Left ventricle myocardium inferior (tissue), 1 donor: ENCODE measurements around the gene ZDHHC3. TPM values are rescaled to one million over a fixed set of nuclear protein-coding genes. Genes with fewer than 3 reads are reported as not detected.

Source experiments
- DNase-seq: peaks from one replicate; pipeline ENCODE4 v3.0.0-alpha.2; 2020
- H3K27ac ChIP-seq: fragments of 200-600 bp; replicated peaks from 2 replicates; pipeline ENCODE4 v1.8.0; 2021
- H3K27me3 ChIP-seq: fragments of 200-600 bp; 2 replicates; pipeline ENCODE4 v1.8.0; 2021; ENCODE audit warnings: low read depth
- H3K36me3 ChIP-seq: fragments of 200-600 bp; 2 replicates; pipeline ENCODE4 v1.8.0; 2021
- H3K4me1 ChIP-seq: fragments of 200-600 bp; 2 replicates; pipeline ENCODE4 v1.8.0; 2021
- H3K4me3 ChIP-seq: fragments of 200-600 bp; 2 replicates; pipeline ENCODE4 v1.8.0; 2021; ENCODE audit warnings: mild to moderate bottlenecking, moderate library complexity
- H3K9me3 ChIP-seq: fragments of 200-600 bp; replicated peaks from 2 replicates; pipeline ENCODE4 v1.8.0; 2021
- intact Hi-C: fragments of 100-400 bp; cut with micrococcal nuclease; formaldehyde crosslinking; loops from one replicate; pipeline ENCODE4 v1.11.0; 2022
- total RNA-seq: library from RNA; stranded (reverse); fragmentation: NEBNext Ultra II Directional; extraction: Animal tissue kit (Norgen Biotek cat#: 25700); gene quantifications from one replicate; pipeline ENCODE4 v1.2.1, GENCODE V29; 2021
- TF ChIP-seq, protein P1 (sequence below): fragments of 200-600 bp; IDR thresholded peaks from 2 replicates; pipeline ENCODE4 v1.8.0; 2021; ENCODE audit warnings: antibody characterized with exemption, mild to moderate bottlenecking, borderline replicate concordance
- donor health status: DM: no; HTN: yes; CAD: no; lungs with severe emphysema.

ZDHHC3 gene
- total RNA-seq, 1 donor from 2014 or later = 40.2 TPM

- TF ChIP-seq, protein P1, sequence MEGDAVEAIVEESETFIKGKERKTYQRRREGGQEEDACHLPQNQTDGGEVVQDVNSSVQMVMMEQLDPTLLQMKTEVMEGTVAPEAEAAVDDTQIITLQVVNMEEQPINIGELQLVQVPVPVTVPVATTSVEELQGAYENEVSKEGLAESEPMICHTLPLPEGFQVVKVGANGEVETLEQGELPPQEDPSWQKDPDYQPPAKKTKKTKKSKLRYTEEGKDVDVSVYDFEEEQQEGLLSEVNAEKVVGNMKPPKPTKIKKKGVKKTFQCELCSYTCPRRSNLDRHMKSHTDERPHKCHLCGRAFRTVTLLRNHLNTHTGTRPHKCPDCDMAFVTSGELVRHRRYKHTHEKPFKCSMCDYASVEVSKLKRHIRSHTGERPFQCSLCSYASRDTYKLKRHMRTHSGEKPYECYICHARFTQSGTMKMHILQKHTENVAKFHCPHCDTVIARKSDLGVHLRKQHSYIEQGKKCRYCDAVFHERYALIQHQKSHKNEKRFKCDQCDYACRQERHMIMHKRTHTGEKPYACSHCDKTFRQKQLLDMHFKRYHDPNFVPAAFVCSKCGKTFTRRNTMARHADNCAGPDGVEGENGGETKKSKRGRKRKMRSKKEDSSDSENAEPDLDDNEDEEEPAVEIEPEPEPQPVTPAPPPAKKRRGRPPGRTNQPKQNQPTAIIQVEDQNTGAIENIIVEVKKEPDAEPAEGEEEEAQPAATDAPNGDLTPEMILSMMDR = no peak
- peaks cover 16% of the 10 kb centered on the region for H3K4me1 ChIP-seq
- no peak overlapping the region for H3K27ac ChIP-seq
- H3K36me3 ChIP-seq = peaks cover 13% of the 10 kb centered on the region
- no peak overlapping the region for H3K4me3 ChIP-seq
- intact Hi-C loops = no loop called here
- no peaks in the 10 kb centered on the region for H3K9me3 ChIP-seq
- no peak for DNase-seq
- H3K27me3 ChIP-seq = no peaks in the 10 kb centered on the region
Measured at GRCh38 chr3:44915702-44916438, 60.1 kb downstream of the ZDHHC3 start.

GRCh38 chr3:44914936-44915335, 61.0 kb downstream of the ZDHHC3 start:
- intact Hi-C loops = loop anchor here (5.0 kb wide), 1 partner anchor 383 kb away; no protein-coding TSS in a partner anchor
- TF ChIP-seq, protein P1 = peak; percentile 38
- Histone ChIP-seq H3K27ac (no peak overlapping the region), H3K4me1 (peaks cover 16% of the 10 kb centered on the region), H3K27me3 (no peaks in the 10 kb centered on the region), H3K36me3 (peaks cover 10% of the 10 kb centered on the region), H3K4me3 (no peak overlapping the region), H3K9me3 (no peaks in the 10 kb centered on the region)
- no peak for DNase-seq

DNA sequence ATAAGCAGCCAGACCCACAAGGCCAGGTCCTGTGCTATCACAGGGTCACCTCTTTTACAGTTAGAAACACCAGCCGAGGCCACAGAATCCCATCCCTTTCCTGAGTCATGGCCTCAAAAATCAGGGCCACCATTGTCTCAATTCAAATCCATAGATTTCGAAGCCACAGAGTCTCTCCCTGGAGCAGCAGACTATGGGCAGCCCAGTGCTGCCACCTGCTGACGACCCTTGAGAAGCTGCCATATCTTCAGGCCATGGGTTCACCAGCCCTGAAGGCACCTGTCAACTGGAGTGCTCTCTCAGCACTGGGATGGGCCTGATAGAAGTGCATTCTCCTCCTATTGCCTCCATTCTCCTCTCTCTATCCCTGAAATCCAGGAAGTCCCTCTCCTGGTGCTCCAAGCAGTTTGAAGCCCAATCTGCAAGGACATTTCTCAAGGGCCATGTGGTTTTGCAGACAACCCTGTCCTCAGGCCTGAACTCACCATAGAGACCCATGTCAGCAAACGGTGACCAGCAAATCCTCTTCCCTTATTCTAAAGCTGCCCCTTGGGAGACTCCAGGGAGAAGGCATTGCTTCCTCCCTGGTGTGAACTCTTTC, 62.0 kb downstream of the ZDHHC3 start:
- no peak overlapping the region for H3K27ac ChIP-seq
- H3K4me1 ChIP-seq = peaks cover 16% of the 10 kb centered on the region
- no peaks in the 10 kb centered on the region for H3K9me3 ChIP-seq
- TF ChIP-seq, protein P1 = peak; percentile 84
- H3K27me3 ChIP-seq = peaks cover 4% of the 10 kb centered on the region
- no peak overlapping the region for H3K4me3 ChIP-seq
- DNase-seq = peak; percentile 56
- peaks cover 6% of the 10 kb centered on the region for H3K36me3 ChIP-seq
- intact Hi-C loops = loop anchor here (5.0 kb wide), 1 partner anchor 382 kb away; no protein-coding TSS in a partner anchor

DNA sequence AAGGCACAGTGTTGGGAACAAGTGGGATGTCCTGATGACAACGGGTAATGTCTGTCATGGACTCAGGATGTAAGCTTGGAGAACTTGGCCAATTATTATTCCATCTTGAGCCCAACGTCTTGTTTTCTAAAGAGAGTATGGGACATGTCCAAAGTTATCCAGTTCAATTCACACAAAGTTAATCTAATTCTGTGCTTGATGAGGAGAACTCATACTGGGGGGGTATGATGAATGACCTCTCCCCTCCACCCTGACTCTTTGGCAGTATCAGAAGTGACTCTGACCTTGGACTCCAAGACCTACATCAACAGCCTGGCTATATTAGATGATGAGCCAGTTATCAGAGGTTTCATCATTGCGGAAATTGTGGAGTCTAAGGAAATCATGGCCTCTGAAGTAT, 65.3 kb downstream of the ZDHHC3 start:
- DNase-seq = no peak
- intact Hi-C loops = loop anchor here (5.0 kb wide), 1 partner anchor 378 kb away; no protein-coding TSS in a partner anchor
- Histone ChIP-seq H3K4me3 (no peak overlapping the region), H3K27me3 (peaks cover 21% of the 10 kb centered on the region), H3K36me3 (no peaks in the 10 kb centered on the region), H3K27ac (no peak overlapping the region), H3K9me3 (no peaks in the 10 kb centered on the region), H3K4me1 (peaks cover 8% of the 10 kb centered on the region)
- TF ChIP-seq, protein P1 = no peak

- Histone ChIP-seq H3K4me3 (no peak overlapping the region), H3K36me3 (no peaks in the 10 kb centered on the region), H3K4me1 (no peaks in the 10 kb centered on the region), H3K27me3 (peaks cover 21% of the 10 kb centered on the region), H3K27ac (no peak overlapping the region), H3K9me3 (no peaks in the 10 kb centered on the region)
- no peak for DNase-seq
- intact Hi-C loops = no loop called here
- TF ChIP-seq, protein P1 = no peak
Measured at GRCh38 chr3:44909063-44909462, 66.9 kb downstream of the ZDHHC3 start.
